OCI-LY1 (cell line): Measurements from ENCODE around the gene FAM227A.

ENCODE experiments used
- H2AFZ ChIP-seq: fragments of 200-600 bp; sonication (generic), shearing (Covaris generic); 2 replicates; pipeline ENCODE4 v1.6.0; 2014; ENCODE audit warnings: antibody characterized with exemption, mild to moderate bottlenecking, low read length
- H3F3A ChIP-seq: fragments of 200-600 bp; sonication (generic), shearing (Covaris generic); 2 replicates; pipeline ENCODE4 v1.6.0; 2014; ENCODE audit warnings: mild to moderate bottlenecking, antibody characterized with exemption, low read length, moderate library complexity; ENCODE audit not compliant: insufficient read depth
- H3K27ac ChIP-seq: fragments of 200-600 bp; sonication (generic); 2 replicates; pipeline ENCODE4 v1.5.1; 2014; ENCODE audit warnings: low read length, mixed run types, mild to moderate bottlenecking, low read depth; ENCODE audit not compliant: poor library complexity, severe bottlenecking
- H3K27me3 ChIP-seq: fragments of 200-600 bp; sonication (generic); 2 replicates; pipeline ENCODE4 v1.6.0; 2014; ENCODE audit warnings: antibody characterized with exemption, mild to moderate bottlenecking, low read length, moderate library complexity; ENCODE audit not compliant: insufficient read depth
- H3K36me3 ChIP-seq: fragments of 200-600 bp; sonication (generic); 2 replicates; pipeline ENCODE4 v1.6.1; 2014; ENCODE audit warnings: mild to moderate bottlenecking, antibody characterized with exemption, low read length, moderate library complexity, mixed read lengths; ENCODE audit not compliant: insufficient read depth
- H3K4me1 ChIP-seq: fragments of 200-600 bp; sonication (generic); 2 replicates; pipeline ENCODE4 v1.5.1; 2014; ENCODE audit warnings: mild to moderate bottlenecking, low read length, moderate library complexity; ENCODE audit not compliant: insufficient read depth, severe bottlenecking
- H3K4me2 ChIP-seq: fragments of 200-600 bp; sonication (generic), shearing (Covaris generic); 2 replicates; pipeline ENCODE4 v1.6.1; 2014; ENCODE audit warnings: low read length
- H3K4me3 ChIP-seq: fragments of 200-600 bp; sonication (generic); 2 replicates; pipeline ENCODE4 v1.5.1; 2014; ENCODE audit warnings: low read length, low read depth, mild to moderate bottlenecking, mixed read lengths; ENCODE audit not compliant: poor library complexity, severe bottlenecking
- H3K79me2 ChIP-seq: fragments of 200-600 bp; shearing (Covaris generic); 2 replicates; pipeline ENCODE4 v1.6.1; 2016; ENCODE audit warnings: mixed run types, low read length, mixed read lengths; ENCODE audit not compliant: insufficient read depth
- H3K9ac ChIP-seq: fragments of 200-600 bp; sonication (generic), shearing (Covaris generic); 2 replicates; pipeline ENCODE4 v1.6.1; 2014; ENCODE audit warnings: mild to moderate bottlenecking, low read length, mixed read lengths
- H3K9me2 ChIP-seq: fragments of 200-600 bp; sonication (generic), shearing (Covaris generic); 2 replicates; pipeline ENCODE4 v1.6.1; 2014; ENCODE audit warnings: low read depth, mild to moderate bottlenecking, low read length, mixed read lengths
- H3K9me3 ChIP-seq: fragments of 200-600 bp; shearing (Covaris generic); 2 replicates; pipeline ENCODE4 v1.6.1; 2014; ENCODE audit warnings: low read length, mixed read lengths
- H4K20me1 ChIP-seq: fragments of 200-600 bp; sonication (generic), shearing (Covaris generic); 2 replicates; pipeline ENCODE4 v1.6.0; 2016; ENCODE audit warnings: mild to moderate bottlenecking, low read length; ENCODE audit not compliant: insufficient read depth
- CTCF ChIP-seq: fragments of 200-600 bp; sonication (generic), shearing (Covaris generic); IDR thresholded peaks from 2 replicates; pipeline ENCODE4 v1.5.1; 2017; ENCODE audit warnings: mild to moderate bottlenecking, antibody characterized with exemption, low read length, moderate library complexity, mixed read lengths
- EZH2 ChIP-seq: fragments of 200-600 bp; sonication (generic), shearing (Covaris generic); IDR thresholded peaks from 2 replicates; pipeline ENCODE4 v1.8.0; 2017; ENCODE audit warnings: borderline replicate concordance, mixed run types, mild to moderate bottlenecking, antibody characterized with exemption, low read length, moderate library complexity, mixed read lengths

FAM227A gene

GRCh38 chr22:38608992-38609750 is 47.0 kb downstream of the FAM227A start:
- Histone ChIP-seq H2AFZ (no peak overlapping the region), H3K36me3 (no peaks in the 10 kb centered on the region), H3K27ac (no peak overlapping the region), H3K9me3 (no peaks in the 10 kb centered on the region), H3K79me2 (no peaks in the 10 kb centered on the region), H3K4me2 (no peak overlapping the region), H3K4me3 (no peak overlapping the region), H3K4me1 (no peaks in the 10 kb centered on the region), H3K9ac (no peak overlapping the region), H4K20me1 (no peaks in the 10 kb centered on the region), H3K27me3 (no peaks in the 10 kb centered on the region), H3F3A (no peaks in the 10 kb centered on the region), H3K9me2 (no peaks in the 10 kb centered on the region)
- no peak for TF ChIP-seq EZH2
- TF ChIP-seq CTCF: no peak

GRCh38 chr22:38607680-38608079 is 48.5 kb downstream of the FAM227A start:
- Histone ChIP-seq H3K36me3 (no peaks in the 10 kb centered on the region), H3K9me2 (no peaks in the 10 kb centered on the region), H3K9ac (no peak overlapping the region), H3K27ac (no peak overlapping the region), H3K9me3 (no peaks in the 10 kb centered on the region), H3K4me3 (no peak overlapping the region), H3K4me1 (no peaks in the 10 kb centered on the region), H3K4me2 (no peak overlapping the region), H4K20me1 (no peaks in the 10 kb centered on the region), H3K79me2 (no peaks in the 10 kb centered on the region), H2AFZ (no peak overlapping the region), H3F3A (no peaks in the 10 kb centered on the region), H3K27me3 (no peaks in the 10 kb centered on the region)
- TF ChIP-seq CTCF: no peak
- TF ChIP-seq EZH2: no peak

GRCh38 chr22:38602166-38602565 is 54.0 kb downstream of the FAM227A start:
- H3K27me3 ChIP-seq: no peaks in the 10 kb centered on the region
- no peaks in the 10 kb centered on the region for H3K9me2 ChIP-seq
- H3K4me2 ChIP-seq: no peak overlapping the region
- H2AFZ ChIP-seq: no peak overlapping the region
- H3K79me2 ChIP-seq: no peaks in the 10 kb centered on the region
- no peak overlapping the region for H3K9ac ChIP-seq
- H3K36me3 ChIP-seq: no peaks in the 10 kb centered on the region
- no peaks in the 10 kb centered on the region for H3F3A ChIP-seq
- no peak overlapping the region for H3K27ac ChIP-seq
- TF ChIP-seq EZH2 (no peak), CTCF (no peak)
- no peaks in the 10 kb centered on the region for H3K4me1 ChIP-seq
- H3K9me3 ChIP-seq: no peaks in the 10 kb centered on the region
- H3K4me3 ChIP-seq: no peak overlapping the region
- no peaks in the 10 kb centered on the region for H4K20me1 ChIP-seq
